HCT116 (cell line): ENCODE results near the gene GSG1L. TPM values are rescaled to one million over a fixed set of nuclear protein-coding genes. Genes with fewer than 3 reads are reported as not detected.

Source experiments
- ATAC-seq: fragments of 200-7000 bp; cut with Tn5 transposase; 2 replicates; pipeline ENCODE4 v1.9.1; 2020; ENCODE audit warnings: mild to moderate bottlenecking, moderate library complexity
- BruUV-seq: library from RNA; stranded (reverse); fragments of 400-500 nt; replicated peaks from 2 replicates; lab custom pipeline; 2021; lab: Mats Ljungman, UMichigan
- CTCF ChIA-PET: fragments of 300-600 bp; sonication (Branson Sonifier 250); formaldehyde crosslinking; loops from one replicate; lab custom pipeline; 2021; ENCODE audit warnings: antibody characterized with exemption; lab: Charles Lee
- POLR2A ChIA-PET: fragments of 300-600, 350-600 bp; sonication (Branson Sonifier 250); formaldehyde crosslinking; loops from one replicate; lab custom pipeline; 2021; ENCODE audit warnings: antibody characterized with exemption; lab: Charles Lee
- RAD21 ChIA-PET, 2 experiments: fragments of 300-600 bp; sonication (Branson Sonifier 250); formaldehyde crosslinking; loops; one replicate each; lab custom pipeline; 2023; ENCODE audit warnings: low total read pairs in 2 of 2; ENCODE audit not compliant: uncharacterized antibody in 2 of 2, unreplicated experiment in 2 of 2, low non-redundant PET in 1 of 2; lab: Charles Lee
- DNase-seq: peaks from one replicate; pipeline ENCODE4 v3.0.0-alpha.2; 2010; ENCODE audit warnings: low read depth, low spot score
- H2AFZ ChIP-seq: fragments of 200-600 bp; shearing (Covaris generic), sonication (generic); 2 replicates; pipeline ENCODE4 v1.6.1; 2017; ENCODE audit warnings: low read depth, mixed run types, mixed read lengths, antibody characterized with exemption, low read length; ENCODE audit not compliant: poor library complexity, severe bottlenecking
- H3K27ac ChIP-seq: 2 replicates; pipeline ENCODE4 v1.5.1; 2012; ENCODE audit warnings: low read depth, low read length
- H3K27me3 ChIP-seq: fragments of 200-600 bp; sonication (generic); 2 replicates; pipeline ENCODE4 v1.6.1; 2016; ENCODE audit warnings: mixed run types, low read length, mixed read lengths; ENCODE audit not compliant: insufficient read depth
- H3K36me3 ChIP-seq, 2 experiments: fragments of 200-500 bp in 1 of 2; fragments of 200-600 bp in 1 of 2; sonication (Bioruptor generic) in 1 of 2; sonication (generic) in 1 of 2; 2 replicates each; pipeline versions ENCODE4 v1.5.1 to v1.6.1; 2014 to 2016; ENCODE audit warnings: low read length in 2 of 2, inconsistent platforms in 1 of 2, mixed read lengths in 1 of 2, mixed run types in 1 of 2; ENCODE audit not compliant: insufficient read depth in 2 of 2, control insufficient read depth in 1 of 2
- H3K4me1 ChIP-seq, 2 experiments: fragments of 200-600 bp in 1 of 2; sonication (generic) in 1 of 2; 2 replicates each; pipeline versions ENCODE4 v1.5.1 to v1.6.1; 2012 to 2017; ENCODE audit warnings: low read length in 2 of 2, inconsistent platforms in 1 of 2, mild to moderate bottlenecking in 1 of 2, mixed read lengths in 1 of 2, mixed run types in 1 of 2, moderate library complexity in 1 of 2; ENCODE audit not compliant: insufficient read depth in 2 of 2, control insufficient read depth in 1 of 2
- H3K4me2 ChIP-seq: fragments of 200-600 bp; sonication (generic); 2 replicates; pipeline ENCODE4 v1.6.1; 2017; ENCODE audit warnings: mixed run types, low read length, mixed read lengths
- H3K4me3 ChIP-seq, 2 experiments: fragments of 200-600 bp in 1 of 2; sonication (generic) in 1 of 2; replicated peaks in 1 of 2; 2 replicates each; pipeline ENCODE4 v1.5.1; 2011 to 2016; ENCODE audit warnings: low read length in 2 of 2, control low read depth in 1 of 2, low read depth in 1 of 2, mild to moderate bottlenecking in 1 of 2, mixed read lengths in 1 of 2, mixed run types in 1 of 2
- H3K79me2 ChIP-seq: fragments of 200-600 bp; sonication (generic); 2 replicates; pipeline ENCODE4 v1.6.1; 2017; ENCODE audit warnings: mild to moderate bottlenecking, mixed run types, low read length, moderate library complexity, mixed read lengths; ENCODE audit not compliant: insufficient read depth
- H3K9ac ChIP-seq: fragments of 200-600 bp; sonication (generic); 2 replicates; pipeline ENCODE4 v1.6.1; 2016; ENCODE audit warnings: low read length, mixed read lengths
- H3K9me2 ChIP-seq: fragments of 200-600 bp; sonication (generic), shearing (Covaris generic); 2 replicates; pipeline ENCODE4 v1.6.1; 2017; ENCODE audit warnings: mixed run types, mild to moderate bottlenecking, moderate library complexity; ENCODE audit not compliant: insufficient read depth
- H3K9me3 ChIP-seq, 2 experiments: fragments of 200-500 bp in 1 of 2; fragments of 200-600 bp in 1 of 2; sonication (Bioruptor generic) in 1 of 2; sonication (generic) in 1 of 2; 2 replicates each; pipeline ENCODE4 v1.6.1; 2014 to 2017; ENCODE audit warnings: low read length in 2 of 2, mixed read lengths in 2 of 2, inconsistent platforms in 1 of 2, low read depth in 1 of 2, mild to moderate bottlenecking in 1 of 2, mixed run types in 1 of 2, moderate library complexity in 1 of 2; ENCODE audit not compliant: control insufficient read depth in 1 of 2, insufficient read depth in 1 of 2
- H4K20me1 ChIP-seq: fragments of 200-600 bp; sonication (generic), shearing (Covaris generic); 2 replicates; pipeline ENCODE4 v1.6.1; 2017; ENCODE audit warnings: mixed run types, mild to moderate bottlenecking, moderate library complexity; ENCODE audit not compliant: insufficient read depth
- ATF3 ChIP-seq: IDR thresholded peaks from 2 replicates; pipeline ENCODE4 v1.6.1; 2012
- CEBPB ChIP-seq: IDR thresholded peaks from 2 replicates; pipeline ENCODE4 v1.6.1; 2012; ENCODE audit warnings: low read depth
- CTCF ChIP-seq, 3 experiments: fragments of 200-600 bp in 1 of 3; sonication (generic) in 1 of 3; IDR thresholded peaks in 2 of 3; conservative IDR thresholded peaks in 1 of 3; 2 replicates each; pipeline ENCODE4 v1.5.1; 2012 to 2017; ENCODE audit warnings: low read depth in 2 of 3, low read length in 2 of 3, antibody characterized with exemption in 1 of 3, borderline replicate concordance in 1 of 3, control low read depth in 1 of 3, mild to moderate bottlenecking in 1 of 3, mixed read lengths in 1 of 3, mixed run types in 1 of 3, moderate library complexity in 1 of 3; ENCODE audit not compliant: insufficient read depth in 1 of 3
- EGR1 ChIP-seq: IDR thresholded peaks from 2 replicates; pipeline ENCODE4 v1.6.1; 2012; ENCODE audit warnings: low read depth
- ELF1 ChIP-seq: IDR thresholded peaks from 2 replicates; pipeline ENCODE4 v1.6.1; 2012; ENCODE audit warnings: low read depth, borderline replicate concordance
- EZH2 ChIP-seq: fragments of 200-600 bp; sonication (generic); IDR thresholded peaks from 2 replicates; pipeline ENCODE4 v1.6.1; 2017; ENCODE audit warnings: antibody characterized with exemption, mixed run types
- EZH2phosphoT487 ChIP-seq: fragments of 200-600 bp; IDR thresholded peaks from 2 replicates; pipeline ENCODE4 v1.6.1; 2018; ENCODE audit warnings: antibody characterized with exemption, borderline replicate concordance
- POLR2AphosphoS5 ChIP-seq: IDR thresholded peaks from 2 replicates; pipeline ENCODE4 v1.6.1; 2011; ENCODE audit warnings: mild to moderate bottlenecking, low read depth, low read length, moderate library complexity
- RAD21 ChIP-seq: IDR thresholded peaks from 2 replicates; pipeline ENCODE4 v1.6.1; 2012; ENCODE audit warnings: low read depth, mild to moderate bottlenecking
- REST ChIP-seq: IDR thresholded peaks from 2 replicates; pipeline ENCODE4 v1.6.1; 2012; ENCODE audit warnings: low read depth
- SIN3A ChIP-seq: IDR thresholded peaks from 2 replicates; pipeline ENCODE4 v1.6.1; 2012; ENCODE audit warnings: low read depth
- SRF ChIP-seq: IDR thresholded peaks from 2 replicates; pipeline ENCODE4 v1.6.1; 2012; ENCODE audit warnings: low read depth
- ZBTB33 ChIP-seq: IDR thresholded peaks from 2 replicates; pipeline ENCODE4 v1.6.1; 2011; ENCODE audit warnings: mild to moderate bottlenecking, low read length, moderate library complexity; ENCODE audit not compliant: insufficient replicate concordance; ENCODE audit errors: extremely low read depth
- ZFX ChIP-seq: fragments of 450-650 bp; IDR thresholded peaks from 2 replicates; pipeline ENCODE4 v1.6.1; 2017
- ZNF274 ChIP-seq: fragments of 200-500 bp; sonication (Bioruptor generic); IDR thresholded peaks from 2 replicates; pipeline ENCODE4 v1.6.1; 2014; ENCODE audit warnings: mild to moderate bottlenecking, low read depth, low read length, inconsistent platforms
- intact Hi-C: fragments of 100-400 bp; cut with micrococcal nuclease; formaldehyde crosslinking; loops from 2 replicates; pipeline ENCODE4 v1.10.0; 2022
- total RNA-seq: library from RNA; stranded (reverse); gene quantifications from one replicate; pipeline ENCODE4 v1.2.1, GENCODE V29; 2021; ENCODE audit not compliant: unreplicated experiment

GSG1L gene
- total RNA-seq, 1 experiment from 2014 or later, result not detected

DNA sequence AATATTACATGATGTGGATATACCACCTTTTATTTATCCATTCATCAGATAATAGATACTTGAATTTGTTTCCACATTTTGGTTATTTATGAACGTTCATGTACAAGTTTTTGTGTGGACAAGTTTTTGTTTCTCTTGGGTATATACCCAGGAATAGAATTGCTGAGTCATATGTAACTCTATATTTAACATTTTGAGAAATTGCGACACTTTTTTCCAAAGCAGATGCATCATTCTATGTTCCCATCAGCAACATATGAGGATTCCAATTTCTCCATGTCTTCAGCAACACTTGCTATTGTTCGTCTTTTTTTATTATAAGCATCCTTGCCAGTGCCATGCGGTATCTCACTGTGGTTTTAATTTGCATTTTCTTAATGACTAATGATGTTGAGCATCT, 93.9 kb downstream of the GSG1L start:
- Histone ChIP-seq H3K4me3 (no peak overlapping the region), H3K27me3 (no peaks in the 10 kb centered on the region), H3K9ac (no peak overlapping the region), H3K4me2 (no peak overlapping the region), H3K27ac (no peak overlapping the region), H3K4me1 (peaks cover 3 to 6% of the 10 kb centered on the region in 2 experiments; a peak in 3 of 4 replicates), H3K9me2 (no peaks in the 10 kb centered on the region), H3K36me3 (no peaks in the 10 kb centered on the region), H2AFZ (no peak overlapping the region), H3K9me3 (no peaks in the 10 kb centered on the region), H4K20me1 (no peaks in the 10 kb centered on the region), H3K79me2 (no peaks in the 10 kb centered on the region)
- no peak for ATAC-seq
- no peak for TF ChIP-seq RAD21
- TF ChIP-seq ZBTB33, result no peak
- no peak for TF ChIP-seq ZFX
- TF ChIP-seq EGR1, result no peak
- TF ChIP-seq CEBPB, result no peak
- no peak for TF ChIP-seq ZNF274
- no peak for TF ChIP-seq EZH2
- no peak for TF ChIP-seq POLR2AphosphoS5
- no peak for TF ChIP-seq CTCF (IDR thresholded peaks at IDR 0.05 in 2 of 3, conservative IDR thresholded peaks at IDR 0.05 in 1 of 3; ENCODE audit: borderline replicate concordance in 1 of 3, insufficient read depth in 1 of 3, low read depth in 2 of 3, low read length in 2 of 3)
- no peak for TF ChIP-seq REST
- TF ChIP-seq SRF, result no peak
- TF ChIP-seq SIN3A, result no peak
- TF ChIP-seq EZH2phosphoT487, result no peak
- no peak for TF ChIP-seq ELF1
- TF ChIP-seq ATF3, result no peak
- no peak for DNase-seq
- no TSS peak for BruUV-seq
- POLR2A ChIA-PET, result no interaction called here
- CTCF ChIA-PET, result no interaction called here
- intact Hi-C loops, result no loop called here
- RAD21 ChIA-PET, result no interaction called here
